Stimulated activated CD4-positive, alpha-beta T cell treated with anti-CD3 and anti-CD28 coated beads, Interleukin-2, amount 100 ng/mL, for 4 hours (primary cell): ENCODE data around the gene DKKL1.
"Not testable (repeated sequence)": the region's sequence is repeated elsewhere in the genome, so short reads cannot be mapped to it uniquely, and the experiment has no call there.

ENCODE experiments used
- DNase-seq: peaks from one replicate; pipeline ENCODE4 v3.0.0-alpha.2; 2020; ENCODE audit warnings: low read depth

Gene DKKL1

GRCh38 chr19:49362048-49362928 lies 1.4 kb upstream of the DKKL1 start, which contains the start of gene TEAD2:
TEAD2 (minus strand) TSS chr19:49362416; CDS start chr19:49360075, 2,341 bp downstream.
- no peak for DNase-seq

- no peak for DNase-seq
Observed at GRCh38 chr19:49362929-49363267, 779 bp upstream of the DKKL1 start.

GRCh38 chr19:49364083-49364737 lies 533 bp downstream of the DKKL1 start:
- no peak for DNase-seq

- no peak for DNase-seq
Observed at GRCh38 chr19:49366110-49366509, 2.4 kb downstream of the DKKL1 start.

GRCh38 chr19:49368711-49369358 lies 5.2 kb downstream of the DKKL1 start:
- no peak for DNase-seq

- no peak for DNase-seq
Observed at GRCh38 chr19:49371184-49371583, 7.5 kb downstream of the DKKL1 start.

GRCh38 chr19:49373174-49373573 lies 9.5 kb downstream of the DKKL1 start:
- not testable (repeated sequence) for DNase-seq

GRCh38 chr19:49374665-49375434 lies 11.2 kb downstream of the DKKL1 start:
- DNase-seq = no peak

- DNase-seq = no peak
Observed at GRCh38 chr19:49378512-49378911, 14.8 kb downstream of the DKKL1 start.

GRCh38 chr19:49380391-49380790 lies 16.7 kb downstream of the DKKL1 start:
- no peak for DNase-seq

- DNase-seq = no peak
Observed at GRCh38 chr19:49382639-49383038, 19.0 kb downstream of the DKKL1 start.

GRCh38 chr19:49383599-49383998 lies 19.9 kb downstream of the DKKL1 start:
- no peak for DNase-seq

GRCh38 chr19:49387936-49388372 lies 24.3 kb downstream of the DKKL1 start, which contains the start of gene KASH5:
KASH5 (plus strand) TSS chr19:49388249; CDS start chr19:49390884, 2,635 bp downstream.
- peak; percentile 89 for DNase-seq

- DNase-seq = no peak
Observed at GRCh38 chr19:49389406-49389805, 25.7 kb downstream of the DKKL1 start.

- no peak for DNase-seq
Observed at GRCh38 chr19:49390131-49390928, 26.7 kb downstream of the DKKL1 start.

- no peak for DNase-seq
Observed at GRCh38 chr19:49390929-49391359, 27.3 kb downstream of the DKKL1 start.

- DNase-seq = peak; percentile 67
Observed at GRCh38 chr19:49391581-49392399, 28.1 kb downstream of the DKKL1 start.

GRCh38 chr19:49393881-49394280 lies 30.2 kb downstream of the DKKL1 start:
- DNase-seq = no peak

- DNase-seq = no peak
Observed at GRCh38 chr19:49395581-49396407, 32.1 kb downstream of the DKKL1 start.
